NB4 (cell line): ENCODE results near the gene TTC8.

ENCODE experiments used
- POLR2A ChIP-seq: IDR thresholded peaks from 2 replicates; pipeline ENCODE4 v1.6.1; 2011; ENCODE audit warnings: mild to moderate bottlenecking; ENCODE audit not compliant: insufficient read length; ENCODE audit errors: extremely low read depth
- TF ChIP-seq, protein P1 (sequence below): IDR thresholded peaks from one replicate; pipeline ENCODE4 v1.5.1; 2012; ENCODE audit warnings: low read depth, low read length
- TF ChIP-seq, protein P2 (sequence below): IDR thresholded peaks from 2 replicates; pipeline ENCODE4 v1.6.1; 2011; ENCODE audit warnings: low read depth, low read length

DNA sequence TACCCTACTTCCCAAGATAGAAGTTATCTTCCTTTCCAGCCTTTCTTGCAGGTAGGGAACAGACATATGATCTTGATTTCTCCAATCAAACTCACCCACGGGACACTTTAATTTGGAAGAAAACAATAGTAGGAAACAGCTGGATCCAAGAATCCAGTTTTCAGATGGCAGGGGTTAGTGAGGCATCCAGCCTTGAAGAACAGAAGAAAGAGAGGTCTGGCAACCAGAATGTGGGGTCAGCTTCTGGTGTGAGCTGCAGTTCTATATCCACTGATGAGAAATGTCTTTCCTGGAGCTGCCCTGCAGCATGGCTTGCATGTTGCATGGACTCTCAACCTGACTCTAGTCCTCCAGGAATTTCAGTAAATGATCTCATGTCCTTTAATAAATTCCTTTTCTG is 83.8 kb downstream of the TTC8 start:
- no peak for TF ChIP-seq POLR2A
- TF ChIP-seq, protein P1, sequence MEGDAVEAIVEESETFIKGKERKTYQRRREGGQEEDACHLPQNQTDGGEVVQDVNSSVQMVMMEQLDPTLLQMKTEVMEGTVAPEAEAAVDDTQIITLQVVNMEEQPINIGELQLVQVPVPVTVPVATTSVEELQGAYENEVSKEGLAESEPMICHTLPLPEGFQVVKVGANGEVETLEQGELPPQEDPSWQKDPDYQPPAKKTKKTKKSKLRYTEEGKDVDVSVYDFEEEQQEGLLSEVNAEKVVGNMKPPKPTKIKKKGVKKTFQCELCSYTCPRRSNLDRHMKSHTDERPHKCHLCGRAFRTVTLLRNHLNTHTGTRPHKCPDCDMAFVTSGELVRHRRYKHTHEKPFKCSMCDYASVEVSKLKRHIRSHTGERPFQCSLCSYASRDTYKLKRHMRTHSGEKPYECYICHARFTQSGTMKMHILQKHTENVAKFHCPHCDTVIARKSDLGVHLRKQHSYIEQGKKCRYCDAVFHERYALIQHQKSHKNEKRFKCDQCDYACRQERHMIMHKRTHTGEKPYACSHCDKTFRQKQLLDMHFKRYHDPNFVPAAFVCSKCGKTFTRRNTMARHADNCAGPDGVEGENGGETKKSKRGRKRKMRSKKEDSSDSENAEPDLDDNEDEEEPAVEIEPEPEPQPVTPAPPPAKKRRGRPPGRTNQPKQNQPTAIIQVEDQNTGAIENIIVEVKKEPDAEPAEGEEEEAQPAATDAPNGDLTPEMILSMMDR: no peak
- TF ChIP-seq, protein P2, sequence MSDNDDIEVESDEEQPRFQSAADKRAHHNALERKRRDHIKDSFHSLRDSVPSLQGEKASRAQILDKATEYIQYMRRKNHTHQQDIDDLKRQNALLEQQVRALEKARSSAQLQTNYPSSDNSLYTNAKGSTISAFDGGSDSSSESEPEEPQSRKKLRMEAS: no peak
